H9 (cell line): ENCODE data around the gene FKBP4. TPM values are rescaled to one million over a fixed set of nuclear protein-coding genes. Genes with fewer than 3 reads are reported as not detected.

ENCODE experiments used
- DNase-seq: peaks from one replicate; pipeline ENCODE4 v3.0.0-alpha.2; 2017
- H2AFZ ChIP-seq: one replicate; pipeline ENCODE4 v1.6.1; 2013; ENCODE audit warnings: mild to moderate bottlenecking, low read length, control low read depth, moderate library complexity
- H2AK5ac ChIP-seq: 2 replicates; pipeline ENCODE4 v1.6.1; 2013; ENCODE audit warnings: low read length, control low read depth, mixed read lengths; ENCODE audit not compliant: insufficient read length
- H2BK120ac ChIP-seq: one replicate; pipeline ENCODE4 v1.6.1; 2013; ENCODE audit warnings: low read depth, mild to moderate bottlenecking, low read length, control low read depth, inconsistent platforms; ENCODE audit not compliant: poor library complexity, severe bottlenecking
- H2BK12ac ChIP-seq: 2 replicates; pipeline ENCODE4 v1.6.1; 2013; ENCODE audit warnings: low read length, control low read depth, mixed read lengths, low read depth; ENCODE audit not compliant: insufficient read length
- H2BK15ac ChIP-seq: 2 replicates; pipeline ENCODE4 v1.6.1; 2013; ENCODE audit warnings: low read depth, low read length, control low read depth
- H2BK20ac ChIP-seq: one replicate; pipeline ENCODE4 v1.6.1; 2013; ENCODE audit warnings: low read depth, mild to moderate bottlenecking, low read length, control low read depth, inconsistent platforms; ENCODE audit not compliant: poor library complexity, severe bottlenecking
- H2BK5ac ChIP-seq: 2 replicates; pipeline ENCODE4 v1.6.1; 2013; ENCODE audit warnings: low read length, control low read depth, mixed read lengths; ENCODE audit not compliant: insufficient read length
- H3K14ac ChIP-seq: 2 replicates; pipeline ENCODE4 v1.6.1; 2013; ENCODE audit warnings: low read length, control low read depth; ENCODE audit not compliant: insufficient read depth
- H3K18ac ChIP-seq: 2 replicates; pipeline ENCODE4 v1.6.1; 2013; ENCODE audit warnings: low read depth, mild to moderate bottlenecking, mixed read lengths, low read length, control low read depth; ENCODE audit not compliant: insufficient read length
- H3K23ac ChIP-seq: 2 replicates; pipeline ENCODE4 v1.6.1; 2013; ENCODE audit warnings: low read length, control low read depth, mixed read lengths, low read depth; ENCODE audit not compliant: insufficient read length
- H3K23me2 ChIP-seq: 2 replicates; pipeline ENCODE4 v1.6.1; 2013; ENCODE audit warnings: low read depth, mild to moderate bottlenecking, mixed read lengths, low read length, control low read depth; ENCODE audit not compliant: insufficient read length, poor library complexity, severe bottlenecking
- H3K27ac ChIP-seq: 2 replicates; pipeline ENCODE4 v1.5.1; 2013; ENCODE audit warnings: low read length, control low read depth, mixed read lengths, low read depth; ENCODE audit not compliant: insufficient read length
- H3K27me3 ChIP-seq: 2 replicates; pipeline ENCODE4 v1.6.1; 2013; ENCODE audit warnings: low read length, control low read depth, inconsistent platforms; ENCODE audit not compliant: insufficient read depth
- H3K4ac ChIP-seq: 2 replicates; pipeline ENCODE4 v1.6.1; 2013; ENCODE audit warnings: low read depth, mild to moderate bottlenecking, control low read depth, inconsistent platforms, low read length, moderate library complexity
- H3K4me1 ChIP-seq: 2 replicates; pipeline ENCODE4 v1.6.1; 2013; ENCODE audit warnings: low read length, control low read depth, inconsistent platforms; ENCODE audit not compliant: insufficient read depth
- H3K4me2 ChIP-seq: 2 replicates; pipeline ENCODE4 v1.6.1; 2013; ENCODE audit warnings: low read length, control low read depth, mixed read lengths; ENCODE audit not compliant: insufficient read length, insufficient read depth
- H3K56ac ChIP-seq: 2 replicates; pipeline ENCODE4 v1.6.1; 2013; ENCODE audit warnings: low read depth, mild to moderate bottlenecking, mixed read lengths, low read length, control low read depth; ENCODE audit not compliant: insufficient read length
- H3K79me1 ChIP-seq: 2 replicates; pipeline ENCODE4 v1.6.1; 2013; ENCODE audit warnings: low read depth, mild to moderate bottlenecking, moderate library complexity, low read length, control low read depth, inconsistent platforms; ENCODE audit not compliant: insufficient read depth, poor library complexity, severe bottlenecking
- H3K79me2 ChIP-seq: 2 replicates; pipeline ENCODE4 v1.6.1; 2013; ENCODE audit warnings: low read length, control low read depth, inconsistent platforms; ENCODE audit not compliant: insufficient read depth
- H3K9ac ChIP-seq: 2 replicates; pipeline ENCODE4 v1.6.1; 2013; ENCODE audit warnings: low read length, control low read depth, mixed read lengths; ENCODE audit not compliant: insufficient read length; ENCODE audit errors: extremely low read depth
- H3K9me3 ChIP-seq: one replicate; pipeline ENCODE4 v1.6.1; 2013; ENCODE audit warnings: low read depth, low read length, inconsistent platforms; ENCODE audit not compliant: control insufficient read depth
- H3T11ph ChIP-seq: one replicate; pipeline ENCODE4 v1.6.1; 2013; ENCODE audit warnings: mild to moderate bottlenecking, low read length, control low read depth, inconsistent platforms
- H4K20me1 ChIP-seq: one replicate; pipeline ENCODE4 v1.6.1; 2013; ENCODE audit not compliant: control insufficient read depth, insufficient read length, insufficient read depth
- H4K5ac ChIP-seq: 2 replicates; pipeline ENCODE4 v1.6.1; 2013; ENCODE audit warnings: low read depth, mild to moderate bottlenecking, mixed read lengths, low read length, control low read depth; ENCODE audit not compliant: insufficient read length
- H4K8ac ChIP-seq: replicated peaks from 2 replicates; pipeline ENCODE4 v1.6.1; 2013; ENCODE audit warnings: low read length, control low read depth, mixed read lengths, low read depth; ENCODE audit not compliant: insufficient read length
- H4K91ac ChIP-seq: 2 replicates; pipeline ENCODE4 v1.6.1; 2013; ENCODE audit warnings: low read depth, mild to moderate bottlenecking, moderate library complexity, mixed read lengths, low read length, control low read depth; ENCODE audit not compliant: insufficient read length
- H3K27ac Mint-ChIP-seq, 3 experiments: 2 replicates in 2 of 3; 3 replicates in 1 of 3; pipeline ENCODE4 v1.8.0; 2020 to 2021; ENCODE audit warnings: mixed read lengths in 3 of 3, mild to moderate bottlenecking in 1 of 3, moderate library complexity in 1 of 3
- H3K27me3 Mint-ChIP-seq: 2 replicates; pipeline ENCODE4 v1.8.0; 2021; ENCODE audit warnings: low read depth, mild to moderate bottlenecking, moderate library complexity, mixed read lengths
- H3K36me3 Mint-ChIP-seq, 3 experiments: 2 replicates in 2 of 3; 3 replicates in 1 of 3; pipeline ENCODE4 v1.8.0; 2020 to 2021; ENCODE audit warnings: low read depth in 3 of 3, mixed read lengths in 3 of 3; ENCODE audit not compliant: insufficient read depth in 1 of 3
- H3K4me1 Mint-ChIP-seq, 2 experiments: 2 replicates each; pipeline ENCODE4 v1.8.0; 2020; ENCODE audit warnings: mixed read lengths in 2 of 2
- H3K4me3 Mint-ChIP-seq, 2 experiments: 2 replicates in 1 of 2; 3 replicates in 1 of 2; pipeline ENCODE4 v1.8.0; 2020 to 2021; ENCODE audit warnings: mild to moderate bottlenecking in 2 of 2, mixed read lengths in 2 of 2, moderate library complexity in 1 of 2
- H3K9me3 Mint-ChIP-seq, 2 experiments: 2 replicates in 1 of 2; 3 replicates in 1 of 2; pipeline ENCODE4 v1.8.0; 2020; ENCODE audit warnings: mild to moderate bottlenecking in 2 of 2, mixed read lengths in 2 of 2, moderate library complexity in 1 of 2
- WGBS: extraction: QIAGEN DNeasy Blood & Tissue Kit; methylation state at CpG from one replicate; pipeline ENCODE4 v1.1.7; 2013; ENCODE audit warnings: missing lambda C conversion rate, low lambda C conversion rate, mixed read lengths; ENCODE audit not compliant: insufficient read length; ENCODE audit errors: extremely low coverage; 5-methylcytosine and 5-hydroxymethylcytosine counted together
- total RNA-seq: library from RNA; stranded (reverse); gene quantifications from 2 replicates; pipeline ENCODE4 v1.2.1, GENCODE V29; 2021
- TF ChIP-seq, protein P1 (sequence below): fragments of 200-600 bp; sonication (generic); conservative IDR thresholded peaks from 3 replicates; pipeline ENCODE4 v1.8.0; 2021; ENCODE audit warnings: antibody characterized with exemption, mild to moderate bottlenecking

FKBP4 gene
- total RNA-seq, 1 experiment from 2014 or later = 221 TPM

GRCh38 chr12:2844786-2845185 lies 50.0 kb downstream of the FKBP4 start:
- H3K4me1 ChIP-seq = no peaks in the 10 kb centered on the region
- H2BK5ac ChIP-seq = no peak overlapping the region
- no peak overlapping the region for H3K23ac ChIP-seq
- H3K27ac Mint-ChIP-seq = peak overlapping the region in 2 of 3 experiments; percentile 9 to 13; a peak in 2 of 7 replicates
- H3K27me3 ChIP-seq = no peaks in the 10 kb centered on the region
- TF ChIP-seq, protein P1, sequence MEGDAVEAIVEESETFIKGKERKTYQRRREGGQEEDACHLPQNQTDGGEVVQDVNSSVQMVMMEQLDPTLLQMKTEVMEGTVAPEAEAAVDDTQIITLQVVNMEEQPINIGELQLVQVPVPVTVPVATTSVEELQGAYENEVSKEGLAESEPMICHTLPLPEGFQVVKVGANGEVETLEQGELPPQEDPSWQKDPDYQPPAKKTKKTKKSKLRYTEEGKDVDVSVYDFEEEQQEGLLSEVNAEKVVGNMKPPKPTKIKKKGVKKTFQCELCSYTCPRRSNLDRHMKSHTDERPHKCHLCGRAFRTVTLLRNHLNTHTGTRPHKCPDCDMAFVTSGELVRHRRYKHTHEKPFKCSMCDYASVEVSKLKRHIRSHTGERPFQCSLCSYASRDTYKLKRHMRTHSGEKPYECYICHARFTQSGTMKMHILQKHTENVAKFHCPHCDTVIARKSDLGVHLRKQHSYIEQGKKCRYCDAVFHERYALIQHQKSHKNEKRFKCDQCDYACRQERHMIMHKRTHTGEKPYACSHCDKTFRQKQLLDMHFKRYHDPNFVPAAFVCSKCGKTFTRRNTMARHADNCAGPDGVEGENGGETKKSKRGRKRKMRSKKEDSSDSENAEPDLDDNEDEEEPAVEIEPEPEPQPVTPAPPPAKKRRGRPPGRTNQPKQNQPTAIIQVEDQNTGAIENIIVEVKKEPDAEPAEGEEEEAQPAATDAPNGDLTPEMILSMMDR = no peak
- H4K20me1 ChIP-seq = no peaks in the 10 kb centered on the region
- no peak overlapping the region for H3K27ac ChIP-seq
- no peak overlapping the region for H2BK120ac ChIP-seq
- no peaks in the 10 kb centered on the region for H3K23me2 ChIP-seq
- no peaks in the 10 kb centered on the region for H3K9me3 Mint-ChIP-seq
- H2BK12ac ChIP-seq = no peak overlapping the region
- H3K4me2 ChIP-seq = no peak overlapping the region
- no peak overlapping the region for H2BK20ac ChIP-seq
- H4K8ac ChIP-seq = no peak overlapping the region
- peaks cover 25 to 31% of the 10 kb centered on the region in 2 experiments for H3K4me1 Mint-ChIP-seq
- DNase-seq = no peak
- H4K91ac ChIP-seq = no peak overlapping the region
- no peaks in the 10 kb centered on the region for H3K79me1 ChIP-seq
- peak overlapping the region; percentile 63; the same call in 1 of the 2 replicates for H3K14ac ChIP-seq
- H3K9ac ChIP-seq = no peak overlapping the region
- H3K18ac ChIP-seq = no peak overlapping the region
- no peak overlapping the region for H2BK15ac ChIP-seq
- H4K5ac ChIP-seq = no peak overlapping the region
- H3K79me2 ChIP-seq = no peaks in the 10 kb centered on the region
- peaks cover 1% of the 10 kb centered on the region; the same call in 1 of the 2 replicates for H3K27me3 Mint-ChIP-seq
- no peak overlapping the region for H3K56ac ChIP-seq
- H2AFZ ChIP-seq = no peak overlapping the region
- no peak overlapping the region for H3K4ac ChIP-seq
- no CpG with 5 or more reads among the region's 9 CpGs for WGBS
- H3K4me3 Mint-ChIP-seq = peak overlapping the region in 1 of 2 experiments; percentile 47; a peak in 1 of 5 replicates
- no peak overlapping the region for H3T11ph ChIP-seq
- H2AK5ac ChIP-seq = no peak overlapping the region
- peaks cover 1 to 7% (median 5%) of the 10 kb centered on the region in 3 experiments; a peak in 3 of 7 replicates for H3K36me3 Mint-ChIP-seq
- no peaks in the 10 kb centered on the region for H3K9me3 ChIP-seq
